ENCODE results near the gene THTPA. TPM values are rescaled to one million over a fixed set of nuclear protein-coding genes. Genes with fewer than 3 reads are reported as not detected.

The THTPA gene, protein sequence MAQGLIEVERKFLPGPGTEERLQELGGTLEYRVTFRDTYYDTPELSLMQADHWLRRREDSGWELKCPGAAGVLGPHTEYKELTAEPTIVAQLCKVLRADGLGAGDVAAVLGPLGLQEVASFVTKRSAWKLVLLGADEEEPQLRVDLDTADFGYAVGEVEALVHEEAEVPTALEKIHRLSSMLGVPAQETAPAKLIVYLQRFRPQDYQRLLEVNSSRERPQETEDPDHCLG
- total RNA-seq: 5.5 and 8.3 TPM in 2 replicates

DNA sequence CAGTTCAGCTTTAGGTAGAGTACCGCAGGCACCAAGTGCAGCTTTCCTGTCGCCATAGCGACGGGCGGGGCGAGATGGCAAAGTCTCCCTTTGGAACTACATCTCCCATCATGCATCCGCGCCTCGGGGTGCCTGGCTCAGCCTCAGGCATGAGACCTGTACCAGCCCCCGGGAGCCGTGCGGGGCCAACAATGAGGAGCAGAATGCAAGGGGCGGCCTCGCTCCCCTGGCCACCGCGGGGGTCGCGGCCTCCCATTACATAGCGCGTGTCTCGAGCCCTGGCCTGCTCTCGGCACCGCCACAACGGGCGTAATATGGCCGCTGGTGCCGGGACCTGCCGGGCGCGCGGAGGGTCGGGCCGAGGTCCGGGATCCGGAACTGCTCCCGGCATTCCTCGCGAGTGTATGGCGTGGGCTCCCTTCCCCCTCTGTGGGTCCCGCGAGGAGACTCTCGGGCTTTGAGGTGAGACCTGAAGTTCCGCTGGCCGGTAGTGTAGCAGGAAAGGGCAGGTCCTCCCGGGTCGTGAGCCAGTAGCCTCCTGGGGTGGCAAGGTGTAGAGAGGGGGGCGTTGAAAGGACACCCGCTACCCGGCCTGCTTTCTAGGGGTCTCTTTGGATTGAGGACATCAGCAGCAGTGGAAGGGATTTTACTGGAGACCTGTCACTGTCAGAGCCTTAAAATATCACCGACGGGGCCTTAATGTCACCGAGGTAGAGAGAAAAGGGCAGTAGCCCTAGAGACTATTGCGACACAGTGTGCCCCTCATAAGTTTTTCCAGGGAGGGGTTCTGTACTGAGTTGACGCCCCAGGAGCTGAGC lies at the start of gene THTPA:
Gene THTPA (plus strand): TSS at position 390 of the 818 bp plus-strand sequence. CDS start 487 bp downstream, outside the sequence.

DNA sequence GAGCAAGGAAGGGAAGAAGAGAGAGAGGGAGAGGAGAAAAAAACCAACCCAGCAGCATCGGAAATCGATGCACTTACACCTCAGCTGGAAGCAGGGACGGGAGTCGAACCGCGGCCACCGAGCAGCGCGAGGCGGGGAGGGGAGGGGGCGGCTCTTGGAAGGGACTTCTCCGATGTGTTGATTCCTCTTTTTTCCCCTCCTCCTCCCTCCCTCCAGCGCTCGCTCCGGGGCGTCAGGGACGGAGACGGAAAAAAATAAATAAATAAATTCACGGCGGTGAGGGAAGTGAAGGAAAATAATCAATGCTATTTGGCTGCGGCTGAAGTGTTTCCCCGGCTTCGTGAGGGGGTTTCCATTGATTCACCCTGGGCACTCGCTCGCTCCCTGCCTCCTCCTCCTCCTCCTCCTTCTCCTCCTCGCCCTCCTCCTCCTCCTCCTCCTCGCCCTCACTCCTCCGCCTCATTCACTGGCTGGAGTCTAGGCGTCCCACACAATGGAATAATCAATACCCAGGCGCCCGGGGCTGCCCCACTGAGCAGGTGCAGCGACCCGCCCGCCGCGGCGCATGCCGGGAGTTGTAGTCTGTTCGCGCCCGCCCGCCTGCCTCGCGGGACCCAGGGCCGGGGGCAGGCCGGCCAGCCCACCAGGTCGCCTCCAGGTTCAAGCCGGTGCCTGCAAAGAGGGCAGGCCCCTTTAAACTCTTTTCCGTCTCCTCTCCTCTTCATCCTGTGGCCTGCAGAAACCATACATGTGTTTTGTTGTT lies 4.6 kb upstream of the THTPA start, which contains the start of gene ZFHX2:
Gene ZFHX2 (minus strand): TSS at position 500 of the 763 bp plus-strand sequence. CDS start 16,440 bp downstream, outside the sequence.

DNA sequence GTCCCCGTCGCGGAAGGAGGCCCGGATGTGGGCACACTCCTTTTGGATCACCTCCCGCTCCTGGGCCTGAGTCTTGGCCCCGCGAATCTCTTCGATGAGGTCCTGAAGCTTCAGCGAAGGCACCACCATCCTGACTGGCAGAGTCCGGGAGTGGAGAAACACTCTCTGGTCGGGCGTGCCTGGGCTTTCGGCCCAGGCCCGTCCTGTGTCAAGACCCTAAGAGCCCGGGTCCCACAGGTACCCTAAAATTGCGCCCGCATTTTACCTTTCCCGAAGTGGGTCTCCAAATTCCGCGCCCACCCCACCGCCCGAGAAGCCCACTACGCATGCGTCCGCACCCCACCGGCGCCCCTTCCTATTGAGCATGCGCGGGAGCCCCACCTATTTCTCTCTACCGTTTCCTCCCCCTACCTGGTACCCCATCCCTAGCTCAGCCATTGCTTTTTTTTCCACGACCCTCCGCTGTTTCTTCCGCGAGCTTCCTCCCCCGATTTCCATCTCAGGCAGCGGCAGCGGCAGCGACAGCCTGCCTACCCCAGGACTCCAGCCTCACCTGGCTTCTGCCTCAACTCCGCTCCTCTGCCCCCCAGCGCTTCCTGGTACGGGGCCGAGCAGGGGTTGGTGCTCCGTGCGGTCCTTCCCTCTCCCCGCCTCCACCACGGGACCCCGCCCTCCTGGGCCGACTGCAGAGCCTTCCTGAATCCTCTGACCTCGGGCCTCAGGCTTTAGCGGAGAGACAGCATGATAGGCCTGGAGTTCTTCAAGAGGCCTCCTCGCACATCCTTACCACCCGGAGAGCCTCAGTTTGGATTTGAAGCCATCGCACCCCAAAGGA lies 11.3 kb downstream of the THTPA start, which contains the start of gene AP1G2:
Gene AP1G2 (minus strand): TSS at position 606 of the 835 bp plus-strand sequence. CDS start 477 bp downstream, at position 129.

DNA sequence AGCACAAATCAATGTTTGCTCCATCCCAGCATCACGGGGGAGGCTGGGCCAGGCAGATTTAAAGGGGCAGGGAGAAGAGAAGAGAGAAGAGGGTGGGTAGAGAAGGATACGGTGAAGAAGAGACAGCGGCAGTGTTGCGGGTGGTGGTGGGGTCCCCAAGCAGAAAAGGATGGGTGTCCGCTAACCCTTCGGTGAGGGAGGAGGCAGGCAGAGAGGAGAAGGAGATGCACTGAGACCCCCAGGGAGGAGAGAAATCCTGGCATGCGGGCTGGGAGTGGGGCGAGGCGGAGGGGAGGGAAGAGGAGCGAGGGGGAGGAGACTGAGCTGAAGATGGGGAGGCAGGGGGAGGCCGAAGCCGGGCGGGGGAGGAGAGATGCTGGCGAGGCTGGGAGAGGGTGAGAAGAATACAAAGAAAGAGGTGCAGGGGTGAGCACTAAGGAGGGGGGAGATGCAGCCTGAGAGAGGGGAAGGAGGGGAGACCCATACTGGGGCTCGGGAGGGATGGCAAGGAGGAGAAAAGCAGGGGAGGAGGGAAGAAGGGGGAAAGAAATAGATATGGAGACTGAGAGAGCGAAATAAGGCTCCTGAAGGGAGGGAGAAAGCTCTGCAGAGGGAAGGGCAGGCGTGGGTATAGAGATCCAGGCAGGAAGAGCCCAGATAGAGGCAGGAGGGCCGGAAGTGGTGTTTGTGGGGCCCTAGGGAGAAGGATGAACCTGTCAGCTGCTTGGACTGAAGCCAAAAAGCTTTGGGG lies 22.7 kb downstream of the THTPA start, which contains the start of gene JPH4:
Gene JPH4 (minus strand): TSS at position 231 of the 751 bp plus-strand sequence. CDS start 1,337 bp downstream, outside the sequence.

Other genes with a start within 250 kb of the THTPA start
- 7.7 and 11.4 TPM in 2 replicates for gene BCL2L2, start 249.4 kb upstream of the THTPA start, total RNA-seq
- 61.6 and 76.0 TPM in 2 replicates for gene PABPN1, start 234.8 kb upstream of the THTPA start, total RNA-seq
- gene SLC22A17, start 203.4 kb upstream of the THTPA start, total RNA-seq: 0.20 TPM in 1 of 2 replicates, not detected in the other
- gene EFS, start 191.1 kb upstream of the THTPA start, total RNA-seq: not detected in 2 replicates
- not detected in 2 replicates for gene IL25, start 183.5 kb upstream of the THTPA start, total RNA-seq
- not detected in 2 replicates for gene CMTM5, start 179.2 kb upstream of the THTPA start, total RNA-seq
- 0.05 TPM in 1 of 2 replicates, not detected in the other for gene MYH6, start 148.0 kb upstream of the THTPA start, total RNA-seq
- gene MYH7, start 120.6 kb upstream of the THTPA start, total RNA-seq: not detected in 2 replicates
- 30.2 and 33.4 TPM in 2 replicates for gene NGDN, start 86.6 kb upstream of the THTPA start, total RNA-seq
- under 0.01 and 0.69 TPM in 2 replicates for gene ZFHX2, start 4.5 kb upstream of the THTPA start, total RNA-seq
- gene AP1G2, start 11.5 kb downstream of the THTPA start, total RNA-seq: 16.8 and 20.3 TPM in 2 replicates
- gene JPH4, start 22.5 kb downstream of the THTPA start, total RNA-seq: not detected in 2 replicates
- gene DHRS2, start 80.1 kb downstream of the THTPA start, total RNA-seq: 0.13 and 0.20 TPM in 2 replicates